ENCODE data around the gene RBBP4. TPM values are rescaled to one million over a fixed set of nuclear protein-coding genes. Genes with fewer than 3 reads are reported as not detected.
"Not testable (repeated sequence)": the region's sequence is repeated elsewhere in the genome, so short reads cannot be mapped to it uniquely, and the experiment has no call there.

Gene RBBP4
- total RNA-seq, 2 donors from 2014 or later, result 122 to 183 TPM

GRCh38 chr1:32665915-32666314 lies 14.9 kb downstream of the RBBP4 start:
- Histone ChIP-seq H3K4me1 (replicated peaks) (no peaks in the 10 kb centered on the region), H3K27ac (no peak overlapping the region), H3K36me3 (peaks cover 0 to 16% of the 10 kb centered on the region in 2 donors), H3K4me3 (no peak overlapping the region), H3K9me3 (no peaks in the 10 kb centered on the region), H3K27me3 (replicated peaks; ENCODE audit: insufficient read depth) (no peaks in the 10 kb centered on the region)
- TF ChIP-seq CTCF (IDR thresholded peaks at IDR 0.05), result no peak
- 45% methylated on average over 1 of the region's 1 CpG for WGBS
- intact Hi-C loops (cut with DNase I), result no loop called here
- DNase-seq (ENCODE audit: low spot score), result no peak

DNA sequence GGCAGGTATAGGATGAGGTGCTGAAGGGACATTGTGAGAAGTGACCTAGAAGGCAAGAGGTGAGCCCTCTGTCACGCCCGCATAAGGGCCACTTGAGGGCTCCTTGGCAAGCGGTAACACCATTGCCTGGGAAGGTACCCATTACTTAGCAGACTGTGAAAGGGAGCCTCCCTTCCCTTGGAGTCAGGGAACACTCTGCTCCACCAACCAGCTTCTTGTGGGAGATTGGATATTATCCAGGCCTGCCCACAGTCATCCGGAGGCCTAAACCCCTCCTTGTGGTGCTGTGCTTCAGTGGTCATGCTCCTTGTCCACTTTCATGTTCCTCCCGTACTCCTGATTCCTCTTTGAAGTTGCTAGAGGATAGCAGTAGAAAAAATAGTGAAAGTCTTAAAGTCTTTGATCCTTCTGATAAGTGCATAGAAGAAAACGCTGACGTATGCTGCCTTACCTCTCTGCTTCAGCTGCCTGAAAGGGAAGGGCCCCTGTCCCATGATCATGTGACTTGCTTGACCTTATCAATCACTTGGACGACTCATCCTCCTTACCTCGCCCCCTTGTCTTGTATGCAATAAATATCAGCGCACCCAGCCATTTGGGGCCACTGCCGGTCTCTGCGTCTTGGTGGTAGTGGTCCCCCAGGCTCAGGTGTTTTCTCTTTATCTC lies 16.0 kb downstream of the RBBP4 start:
- DNase-seq (ENCODE audit: low spot score), result no peak
- peaks cover 0 to 22% of the 10 kb centered on the region in 2 donors for H3K36me3 ChIP-seq
- no peak for TF ChIP-seq POLR2AphosphoS5 (IDR thresholded peaks at IDR 0.05)
- no peak for TF ChIP-seq POLR2A (IDR thresholded peaks at IDR 0.05)
- TF ChIP-seq CTCF (IDR thresholded peaks at IDR 0.05), result no peak
- H3K4me1 ChIP-seq (replicated peaks), result no peaks in the 10 kb centered on the region
- H3K4me3 ChIP-seq, result no peak overlapping the region
- no peaks in the 10 kb centered on the region for H3K27me3 ChIP-seq (replicated peaks; ENCODE audit: insufficient read depth)
- WGBS, result 80% methylated on average over 12 of the region's 12 CpGs
- intact Hi-C loops (cut with DNase I), result no loop called here
- H3K9me3 ChIP-seq, result no peaks in the 10 kb centered on the region
- H3K27ac ChIP-seq, result no peak overlapping the region

- H3K27ac ChIP-seq; H3K27me3 ChIP-seq (replicated peaks; ENCODE audit: insufficient read depth); DNase-seq (ENCODE audit: low spot score); H3K9me3 ChIP-seq; H3K4me1 ChIP-seq (replicated peaks); H3K4me3 ChIP-seq; intact Hi-C loops (cut with DNase I): not testable (repeated sequence)
- 98% methylated on average over 5 of the region's 5 CpGs for WGBS
- peaks cover 0 to 36% of the 10 kb centered on the region in 2 donors for H3K36me3 ChIP-seq
Observed at GRCh38 chr1:32668716-32669115, 17.7 kb downstream of the RBBP4 start.

DNA sequence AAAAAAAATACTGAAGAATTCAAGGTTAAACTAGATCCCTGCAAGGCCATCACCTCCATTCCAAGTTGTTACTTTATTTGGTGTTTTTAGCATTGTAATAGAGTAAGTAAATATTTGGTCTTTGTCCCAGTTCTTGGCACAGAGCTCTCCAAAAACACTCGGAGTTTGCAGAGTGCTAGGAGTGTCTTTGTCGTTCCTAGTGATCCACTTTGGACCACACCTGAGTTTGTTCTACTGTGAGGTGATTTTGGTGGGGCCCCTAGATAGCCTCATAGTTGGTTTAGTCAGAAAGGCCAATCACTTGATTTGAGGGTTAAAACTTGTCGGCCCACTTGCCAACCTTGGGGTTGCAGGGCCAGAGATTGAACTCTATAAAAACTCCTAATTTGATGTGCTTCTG lies 25.9 kb downstream of the RBBP4 start:
- Histone ChIP-seq H3K27ac (no peak overlapping the region), H3K27me3 (replicated peaks; ENCODE audit: insufficient read depth) (no peaks in the 10 kb centered on the region), H3K4me3 (no peak overlapping the region), H3K9me3 (no peaks in the 10 kb centered on the region), H3K36me3 (peaks cover 0 to 28% of the 10 kb centered on the region in 2 donors), H3K4me1 (replicated peaks) (no peaks in the 10 kb centered on the region)
- intact Hi-C loops (cut with DNase I), result no loop called here
- TF ChIP-seq POLR2A (IDR thresholded peaks at IDR 0.05) (no peak), POLR2AphosphoS5 (IDR thresholded peaks at IDR 0.05) (no peak), CTCF (IDR thresholded peaks at IDR 0.05) (no peak)
- 11% methylated on average over 3 of the region's 3 CpGs for WGBS
- DNase-seq (ENCODE audit: low spot score), result no peak

DNA sequence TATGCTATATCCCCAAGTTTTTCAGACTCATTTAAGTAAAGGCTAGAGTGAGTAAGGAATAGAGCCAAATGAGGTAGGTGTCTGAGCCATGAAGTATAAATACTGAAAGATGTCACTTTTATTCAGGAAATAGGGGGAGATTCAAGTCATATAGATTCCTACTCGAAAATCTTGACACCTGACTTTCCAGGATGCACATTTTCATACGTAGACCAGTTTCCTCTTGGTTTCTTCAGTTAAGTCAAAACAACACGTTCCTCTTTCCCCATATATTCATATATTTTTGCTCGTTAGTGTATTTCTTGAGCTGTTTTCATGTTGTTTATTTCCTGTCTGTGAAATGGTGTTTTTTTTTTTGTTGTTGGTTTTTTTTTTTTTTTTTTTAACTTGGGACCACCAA lies 29.0 kb downstream of the RBBP4 start:
- H3K27me3 ChIP-seq (replicated peaks; ENCODE audit: insufficient read depth); H3K4me3 ChIP-seq; H3K4me1 ChIP-seq (replicated peaks); H3K9me3 ChIP-seq; H3K36me3 ChIP-seq; DNase-seq (ENCODE audit: low spot score); H3K27ac ChIP-seq; intact Hi-C loops (cut with DNase I): not testable (repeated sequence)
- WGBS, result 86% methylated on average over 4 of the region's 4 CpGs

GRCh38 chr1:32680642-32681041 lies 29.6 kb downstream of the RBBP4 start:
- WGBS, result 39% methylated on average over 1 of the region's 1 CpG
- H3K36me3 ChIP-seq, result no peaks in the 10 kb centered on the region
- intact Hi-C loops (cut with DNase I), result no loop called here
- no peaks in the 10 kb centered on the region for H3K9me3 ChIP-seq
- H3K4me1 ChIP-seq (replicated peaks), result peaks cover 9% of the 10 kb centered on the region
- no peak for DNase-seq (ENCODE audit: low spot score)
- TF ChIP-seq POLR2AphosphoS5 (IDR thresholded peaks at IDR 0.05) (no peak), POLR2A (IDR thresholded peaks at IDR 0.05) (no peak), CTCF (IDR thresholded peaks at IDR 0.05) (no peak)
- no peak overlapping the region for H3K4me3 ChIP-seq
- H3K27ac ChIP-seq, result no peak overlapping the region
- H3K27me3 ChIP-seq (replicated peaks; ENCODE audit: insufficient read depth), result no peaks in the 10 kb centered on the region
